Epithelial cell of esophagus (primary cell): Measurements from ENCODE around the gene SLC38A9.
A peak's percentile ranks its signal among the peaks of the same experiment; 100 is the strongest.
"Not testable (repeated sequence)": the region's sequence is repeated elsewhere in the genome, so short reads cannot be mapped to it uniquely, and the experiment has no call there.

Experiments used
- DNase-seq: peaks from one replicate; pipeline ENCODE4 v3.0.0; 2010; ENCODE audit warnings: low read depth
- H3K4me3 ChIP-seq: 2 replicates; pipeline ENCODE4 v1.5.1; 2011; ENCODE audit warnings: mild to moderate bottlenecking, low read length, control low read depth
- TF ChIP-seq, protein P1 (sequence below): IDR thresholded peaks from 2 replicates; pipeline ENCODE4 v1.5.1; 2011; ENCODE audit warnings: low read depth, mild to moderate bottlenecking, low read length, control low read depth, inconsistent platforms; ENCODE audit not compliant: insufficient read depth; ENCODE audit errors: missing control alignments

SLC38A9 gene

DNA sequence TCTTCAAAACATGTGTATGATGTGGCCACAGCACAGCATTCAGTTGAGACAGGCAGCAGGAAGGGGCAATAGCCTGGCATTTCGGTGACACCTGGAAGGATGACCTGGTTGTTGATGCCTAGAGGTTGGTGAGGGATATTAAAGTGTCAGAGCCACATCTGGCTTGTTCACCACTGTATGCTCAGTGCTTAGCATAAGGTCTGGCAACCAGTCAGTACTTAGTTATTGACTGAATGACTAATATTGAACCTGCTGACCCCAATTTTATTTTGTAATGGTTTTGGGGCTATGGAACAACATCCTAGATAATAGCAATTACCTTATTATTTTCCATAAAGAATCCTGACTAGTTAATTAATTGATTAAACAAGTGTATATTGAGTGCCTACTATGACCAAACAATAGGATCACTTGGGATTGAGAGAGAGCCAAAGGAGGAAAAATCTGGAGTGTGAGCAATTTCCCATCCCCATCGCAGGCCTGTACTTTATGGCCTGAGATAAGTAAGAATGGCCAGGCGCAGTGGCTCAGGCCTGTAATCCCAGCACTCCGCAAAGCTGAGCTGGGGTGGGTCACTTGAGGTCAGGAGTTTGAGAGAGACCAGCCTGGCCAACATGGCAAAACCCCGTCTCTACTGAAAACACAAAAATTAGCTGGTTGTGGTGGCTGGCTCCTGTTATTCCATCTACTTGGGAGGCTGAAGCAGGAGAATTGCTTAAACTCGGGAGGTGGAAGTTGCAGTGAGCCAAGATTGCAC, 91.9 kb downstream of the SLC38A9 start:
- no peak for DNase-seq
- no peak overlapping the region for H3K4me3 ChIP-seq
- TF ChIP-seq, protein P1, sequence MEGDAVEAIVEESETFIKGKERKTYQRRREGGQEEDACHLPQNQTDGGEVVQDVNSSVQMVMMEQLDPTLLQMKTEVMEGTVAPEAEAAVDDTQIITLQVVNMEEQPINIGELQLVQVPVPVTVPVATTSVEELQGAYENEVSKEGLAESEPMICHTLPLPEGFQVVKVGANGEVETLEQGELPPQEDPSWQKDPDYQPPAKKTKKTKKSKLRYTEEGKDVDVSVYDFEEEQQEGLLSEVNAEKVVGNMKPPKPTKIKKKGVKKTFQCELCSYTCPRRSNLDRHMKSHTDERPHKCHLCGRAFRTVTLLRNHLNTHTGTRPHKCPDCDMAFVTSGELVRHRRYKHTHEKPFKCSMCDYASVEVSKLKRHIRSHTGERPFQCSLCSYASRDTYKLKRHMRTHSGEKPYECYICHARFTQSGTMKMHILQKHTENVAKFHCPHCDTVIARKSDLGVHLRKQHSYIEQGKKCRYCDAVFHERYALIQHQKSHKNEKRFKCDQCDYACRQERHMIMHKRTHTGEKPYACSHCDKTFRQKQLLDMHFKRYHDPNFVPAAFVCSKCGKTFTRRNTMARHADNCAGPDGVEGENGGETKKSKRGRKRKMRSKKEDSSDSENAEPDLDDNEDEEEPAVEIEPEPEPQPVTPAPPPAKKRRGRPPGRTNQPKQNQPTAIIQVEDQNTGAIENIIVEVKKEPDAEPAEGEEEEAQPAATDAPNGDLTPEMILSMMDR = no peak

DNA sequence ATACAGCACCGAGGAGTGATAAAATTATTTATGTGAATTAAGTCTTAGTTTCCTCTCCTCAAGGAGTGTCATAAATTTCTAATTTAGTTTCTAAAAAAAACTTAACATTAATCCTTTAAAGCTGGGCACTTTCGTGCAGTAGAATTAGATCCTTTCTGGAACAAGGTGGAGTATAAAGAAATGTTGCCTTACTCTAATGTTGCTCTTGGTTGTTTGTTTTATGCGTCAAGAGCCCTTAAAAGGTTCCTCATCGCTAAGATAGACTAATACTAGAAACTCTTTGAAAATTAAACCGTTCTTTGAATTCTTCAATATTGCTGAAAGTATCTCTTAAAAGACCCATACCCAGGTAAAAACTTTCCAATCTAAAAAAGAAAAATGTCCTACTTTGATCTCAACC, 93.8 kb downstream of the SLC38A9 start:
- H3K4me3 ChIP-seq = no peak overlapping the region
- DNase-seq = no peak
- TF ChIP-seq, protein P1 = no peak

DNA sequence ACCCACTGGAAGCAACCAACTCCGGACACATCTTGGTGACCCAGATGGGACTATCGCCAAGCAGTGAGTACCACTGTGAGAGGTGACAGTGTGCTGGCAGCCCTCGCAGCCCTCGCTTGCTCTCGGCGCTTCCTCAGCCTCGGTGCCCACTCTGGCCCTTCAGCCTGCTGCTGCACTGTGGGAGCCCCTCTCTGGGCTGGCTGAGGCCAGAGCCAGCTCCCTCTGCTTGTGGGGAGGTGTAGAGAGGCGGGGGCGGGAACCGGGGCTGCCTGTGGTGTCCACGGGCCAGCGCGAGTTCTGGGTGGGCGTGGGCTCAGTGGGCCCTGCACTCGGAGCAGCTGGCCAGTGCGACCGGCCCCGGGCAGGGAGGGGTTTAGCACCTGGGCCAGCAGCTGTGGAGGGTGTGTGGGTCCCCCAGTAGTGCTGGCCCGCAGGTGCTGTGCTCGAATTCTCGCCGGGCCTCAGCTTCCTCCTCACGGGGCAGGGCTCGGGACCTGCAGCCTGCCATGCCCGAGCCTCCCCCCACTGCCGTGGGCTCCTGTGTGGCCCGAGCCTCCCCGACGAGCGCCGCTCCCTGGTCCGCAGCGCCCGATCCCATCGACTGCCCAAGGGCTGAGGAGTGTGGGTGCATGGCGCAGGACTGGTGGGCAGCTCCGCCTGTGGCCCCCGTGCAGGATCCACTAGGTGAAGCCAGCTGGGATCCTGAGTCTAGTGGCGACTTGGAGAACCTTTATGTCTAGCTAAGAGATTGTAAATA, 98.8 kb downstream of the SLC38A9 start:
- TF ChIP-seq, protein P1 = no peak
- H3K4me3 ChIP-seq = no peak overlapping the region
- no peak for DNase-seq

DNA sequence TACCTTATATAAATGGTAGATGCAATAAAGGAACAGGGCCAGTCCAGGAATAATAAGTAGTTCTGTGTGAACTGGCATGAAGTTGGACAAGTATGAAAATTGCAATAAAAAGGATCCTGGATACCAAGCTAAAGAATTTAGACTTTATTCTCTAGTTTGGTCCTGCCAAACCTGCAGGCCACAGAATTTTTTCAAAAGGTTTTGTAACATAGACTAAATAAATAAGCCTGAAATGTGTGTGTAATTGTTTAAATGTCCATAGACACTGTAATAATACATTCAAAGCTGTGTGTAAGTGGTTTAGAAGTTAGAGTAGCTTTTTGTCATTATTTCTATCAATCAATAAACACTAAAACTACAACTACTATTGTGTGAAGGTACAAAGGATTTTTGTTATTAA, 101.6 kb downstream of the SLC38A9 start:
- TF ChIP-seq, protein P1 = no peak
- no peak overlapping the region for H3K4me3 ChIP-seq
- no peak for DNase-seq

DNA sequence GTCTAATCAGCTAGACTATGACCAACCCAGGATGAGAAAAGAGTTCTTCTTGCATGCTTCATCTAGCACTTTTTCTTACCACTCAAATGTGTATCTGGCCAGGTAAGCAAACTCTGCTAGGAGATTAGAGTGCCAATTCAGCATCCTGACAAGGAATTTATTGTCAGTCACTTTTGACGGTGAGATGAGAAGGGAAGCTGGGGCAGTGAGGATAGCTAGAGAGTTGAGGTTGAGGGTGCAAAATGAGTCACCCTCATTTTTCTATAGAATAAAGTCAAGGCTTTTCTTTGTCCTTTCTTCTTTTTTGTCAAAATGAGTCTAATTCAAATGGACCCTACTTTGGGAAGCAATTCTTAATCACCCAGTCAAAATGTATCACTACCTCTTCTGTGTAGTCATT, 102.7 kb downstream of the SLC38A9 start:
- DNase-seq = no peak
- TF ChIP-seq, protein P1 = no peak
- no peak overlapping the region for H3K4me3 ChIP-seq

DNA sequence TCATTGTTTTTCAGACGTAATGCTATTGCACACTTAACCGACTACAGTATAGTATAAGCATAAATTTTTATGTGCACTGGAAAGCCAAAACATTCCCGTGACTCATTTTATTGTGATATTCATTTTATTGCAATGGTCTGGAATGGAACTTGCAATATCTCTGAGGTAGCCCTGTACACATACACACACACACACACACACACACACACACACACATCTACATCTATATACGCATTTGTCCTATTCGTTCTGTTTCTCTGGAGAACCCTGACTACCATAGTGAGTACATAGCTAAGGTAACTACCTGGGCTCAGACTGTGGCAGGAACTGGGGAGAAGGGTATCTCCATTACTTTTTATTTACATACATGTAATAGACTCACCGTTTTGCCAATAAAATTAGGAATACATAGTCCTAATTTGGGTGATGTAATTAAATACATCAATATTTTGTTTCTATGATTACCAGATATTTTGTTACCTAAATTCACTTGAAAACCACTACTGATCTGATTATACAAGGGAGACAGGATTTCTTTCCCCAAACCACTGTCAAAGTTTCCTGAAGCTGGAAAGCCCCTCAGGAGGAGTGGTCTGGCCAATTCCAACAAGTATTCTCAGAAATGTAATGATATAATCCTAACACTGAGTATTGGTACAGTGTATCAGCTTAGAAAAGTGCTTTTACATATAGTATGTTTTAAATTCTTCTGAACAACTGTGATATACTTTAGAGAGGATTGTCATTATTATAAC, 103.4 kb downstream of the SLC38A9 start:
- no peak overlapping the region for H3K4me3 ChIP-seq
- TF ChIP-seq, protein P1 = no peak
- DNase-seq = no peak

DNA sequence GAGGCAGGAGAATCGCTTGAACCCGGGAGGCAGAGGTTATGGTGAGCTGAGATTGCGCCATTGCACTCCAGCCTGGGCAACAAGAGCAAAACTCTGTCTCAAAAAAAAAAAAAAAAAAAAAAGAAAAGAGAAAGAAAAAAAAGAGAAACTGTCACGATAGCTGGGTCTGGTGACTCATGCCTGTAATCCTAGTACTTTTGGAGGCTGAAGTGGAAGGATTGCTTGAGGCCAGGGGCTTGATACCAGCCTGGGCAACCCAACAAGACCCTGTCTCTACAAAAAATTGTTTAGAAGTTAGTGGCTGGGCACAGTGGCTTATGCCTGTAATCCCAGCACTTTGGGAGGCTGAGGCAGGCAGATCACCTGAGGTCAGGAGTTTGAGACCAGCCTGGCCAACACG, 104.8 kb downstream of the SLC38A9 start:
- peak; percentile 24 for DNase-seq
- not testable (repeated sequence) for H3K4me3 ChIP-seq
